SHP77 treated with DMSO at 0.1 percent for 48 hours (cell line): ENCODE measurements around the gene PI4KA.

ENCODE experiments used
- DNase-seq: peaks from one replicate; lab custom pipeline; 2025; lab: John Stamatoyannopoulos, UW

PI4KA gene

GRCh38 chr22:20815477-20816050 lies 43.0 kb downstream of the PI4KA start:
- DNase-seq = no peak

DNA sequence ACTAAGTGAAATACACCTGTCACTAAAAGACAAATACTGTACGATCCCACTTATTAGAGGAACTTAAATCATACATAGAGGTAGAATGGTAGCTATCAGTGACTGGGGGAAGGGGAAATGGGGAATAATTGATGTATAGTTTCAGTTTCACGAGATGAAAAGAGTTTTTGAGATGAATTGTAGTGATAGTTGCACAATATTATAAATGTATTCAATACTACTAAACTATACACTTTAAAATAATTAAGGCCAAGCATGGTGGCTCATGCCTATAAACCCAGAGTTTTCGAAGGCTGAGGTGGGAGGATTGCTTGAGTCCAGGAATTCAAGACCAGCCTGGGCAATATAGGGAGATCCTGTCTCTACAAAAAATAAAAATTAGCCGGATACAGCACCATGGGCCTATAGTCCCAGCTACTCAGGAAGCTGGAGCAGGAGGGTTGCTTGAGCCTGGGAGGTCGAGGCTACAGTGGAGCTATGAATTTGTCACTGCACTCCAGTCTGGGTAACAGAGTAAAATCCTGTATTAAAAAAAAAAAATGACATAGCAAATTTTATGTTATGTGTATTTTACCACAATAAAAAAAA lies 44.3 kb downstream of the PI4KA start:
- DNase-seq = no peak

DNA sequence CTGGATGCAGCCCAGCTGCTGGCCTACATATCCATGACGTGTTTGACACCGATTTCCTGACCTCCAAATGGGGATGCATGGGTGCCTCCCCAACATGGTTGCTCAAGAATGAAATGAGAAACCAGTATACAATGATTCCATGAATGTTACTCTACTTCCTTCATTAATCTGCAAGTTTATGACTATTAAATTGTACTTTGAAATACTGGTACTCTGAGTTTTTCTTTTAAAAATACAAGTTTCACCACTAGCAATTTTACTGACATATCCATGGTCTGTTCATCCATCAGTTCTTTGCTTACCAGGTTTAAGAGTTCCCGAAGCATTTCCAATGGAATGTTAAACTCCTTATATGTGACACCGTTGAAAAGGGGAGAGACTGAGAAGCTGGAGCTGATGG lies 45.6 kb downstream of the PI4KA start:
- DNase-seq = no peak

GRCh38 chr22:20811971-20812660 lies 46.5 kb downstream of the PI4KA start:
- no peak for DNase-seq

GRCh38 chr22:20811171-20811570 lies 47.4 kb downstream of the PI4KA start:
- DNase-seq = no peak

DNA sequence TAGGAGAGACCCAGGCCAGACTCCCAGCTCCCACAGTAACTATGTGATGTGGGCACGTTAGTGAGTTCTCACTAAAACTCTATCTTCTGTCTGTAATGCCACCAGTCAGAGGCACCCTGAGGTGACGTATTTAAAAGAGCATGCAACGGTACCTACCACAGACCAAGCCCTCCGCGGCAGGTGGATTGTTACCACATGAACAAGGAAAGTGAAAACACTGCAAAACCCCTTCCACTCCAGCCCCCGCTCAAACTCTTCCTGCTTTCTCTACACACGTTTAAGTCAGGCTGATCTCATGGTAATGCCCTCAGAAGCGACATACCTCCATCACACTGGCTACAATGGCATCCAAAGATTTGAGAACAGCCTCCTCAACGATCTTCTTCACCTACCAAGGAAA lies 48.0 kb downstream of the PI4KA start:
- no peak for DNase-seq

- no peak for DNase-seq
Measured at GRCh38 chr22:20809538-20810185, 48.9 kb downstream of the PI4KA start.

- DNase-seq = no peak
Measured at GRCh38 chr22:20808844-20809243, 49.8 kb downstream of the PI4KA start.

- no peak for DNase-seq
Measured at GRCh38 chr22:20807315-20807752, 51.3 kb downstream of the PI4KA start.

DNA sequence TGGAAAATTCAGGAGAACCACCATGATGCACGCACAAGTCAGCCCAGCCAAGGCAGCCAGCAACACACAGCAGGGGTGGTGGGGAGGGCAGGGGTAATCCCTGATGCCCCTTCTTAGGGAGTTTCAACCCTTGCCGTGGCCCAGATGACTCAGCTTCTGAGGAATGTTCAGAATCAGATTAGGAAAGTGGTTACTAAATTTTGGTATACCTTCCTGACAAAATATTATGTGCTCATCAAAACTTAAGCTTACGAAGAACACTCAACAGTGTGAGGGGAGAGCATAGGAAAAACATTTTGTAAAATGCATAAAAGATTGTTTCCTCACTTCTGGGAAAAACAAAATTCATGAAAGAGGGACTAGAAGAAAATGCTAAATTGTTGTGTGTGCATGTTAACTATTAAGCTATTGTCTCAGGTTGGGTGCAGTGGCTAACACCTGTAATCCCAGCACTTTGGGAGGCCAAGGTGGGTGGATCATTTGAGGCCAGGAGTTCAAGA lies 52.6 kb downstream of the PI4KA start:
- DNase-seq = no peak

DNA sequence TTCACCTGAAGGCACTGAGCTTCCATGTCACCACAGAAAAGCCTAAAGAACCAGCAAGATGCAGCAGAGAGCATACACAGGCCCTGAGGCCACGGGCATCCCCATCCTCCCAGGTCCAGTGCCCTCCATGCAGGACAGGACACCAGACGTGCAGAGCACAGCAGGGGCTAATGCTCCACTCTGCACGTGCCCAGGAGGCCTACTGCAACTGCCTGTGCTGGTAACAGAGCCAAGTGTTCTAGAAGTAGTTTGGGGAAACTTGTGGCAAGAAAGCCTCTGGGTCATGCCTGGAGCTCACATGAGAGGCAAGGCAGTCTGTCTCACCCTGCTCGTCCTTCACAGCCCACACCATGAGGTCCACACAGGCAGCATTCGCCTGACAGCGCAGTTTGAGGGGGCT lies 54.0 kb downstream of the PI4KA start:
- DNase-seq = no peak

GRCh38 chr22:20803696-20804324 lies 54.8 kb downstream of the PI4KA start:
- no peak for DNase-seq

DNA sequence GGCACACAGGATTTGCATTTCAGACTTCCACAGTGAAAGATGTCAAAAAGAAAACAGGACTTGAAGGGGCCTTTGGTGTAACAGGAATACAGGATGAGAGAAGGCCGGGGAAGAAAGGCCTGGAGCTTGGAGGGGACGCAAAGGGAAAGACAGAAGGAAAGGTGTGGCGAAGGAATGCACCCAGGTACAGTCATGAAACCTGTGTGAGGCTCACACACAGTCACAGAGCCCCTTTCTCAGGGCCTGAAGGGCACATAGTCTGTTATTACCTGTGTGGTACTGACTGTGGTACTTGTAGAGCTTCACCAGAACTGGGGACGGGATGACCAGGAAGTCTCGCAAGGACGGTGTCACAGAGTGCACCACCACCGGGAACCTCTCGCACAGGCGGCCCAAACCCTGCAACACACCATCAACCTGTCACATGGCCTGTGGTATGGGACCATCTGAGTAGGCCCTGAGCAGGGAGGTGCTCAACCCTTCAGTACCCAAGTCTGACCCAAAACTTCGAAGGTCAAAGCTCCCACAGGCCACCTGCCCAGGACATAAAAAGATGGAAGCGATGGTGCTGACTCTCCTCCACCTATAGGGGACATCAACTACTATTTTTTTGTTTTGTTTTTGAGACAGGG lies 55.6 kb downstream of the PI4KA start:
- no peak for DNase-seq

GRCh38 chr22:20802452-20802851 lies 56.2 kb downstream of the PI4KA start:
- no peak for DNase-seq

GRCh38 chr22:20799449-20799848 lies 59.2 kb downstream of the PI4KA start:
- no peak for DNase-seq

- DNase-seq = no peak
Measured at GRCh38 chr22:20798974-20799373, 59.6 kb downstream of the PI4KA start.

GRCh38 chr22:20798218-20798617 lies 60.4 kb downstream of the PI4KA start:
- DNase-seq = no peak

DNA sequence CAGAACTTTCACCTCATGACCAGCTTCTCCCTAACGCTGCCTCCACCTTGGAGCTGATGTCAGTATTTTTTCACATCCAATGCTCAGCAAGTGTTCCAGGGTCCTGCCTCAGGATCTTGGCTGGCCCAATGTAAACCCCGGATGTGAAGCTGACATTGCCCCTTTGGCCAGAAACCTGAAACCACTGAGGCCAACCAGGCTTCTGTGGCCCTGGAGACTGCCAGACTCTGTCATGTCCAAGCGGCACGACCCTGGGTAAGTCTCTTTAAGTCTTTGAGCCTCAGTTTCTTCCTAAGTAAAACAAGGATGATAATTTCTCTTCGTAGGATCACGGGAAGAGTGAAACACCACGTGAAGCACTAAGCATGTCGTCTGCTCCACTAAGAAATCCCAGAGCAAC lies 61.9 kb downstream of the PI4KA start:
- DNase-seq = no peak

GRCh38 chr22:20794650-20795413 lies 63.8 kb downstream of the PI4KA start:
- DNase-seq = no peak

DNA sequence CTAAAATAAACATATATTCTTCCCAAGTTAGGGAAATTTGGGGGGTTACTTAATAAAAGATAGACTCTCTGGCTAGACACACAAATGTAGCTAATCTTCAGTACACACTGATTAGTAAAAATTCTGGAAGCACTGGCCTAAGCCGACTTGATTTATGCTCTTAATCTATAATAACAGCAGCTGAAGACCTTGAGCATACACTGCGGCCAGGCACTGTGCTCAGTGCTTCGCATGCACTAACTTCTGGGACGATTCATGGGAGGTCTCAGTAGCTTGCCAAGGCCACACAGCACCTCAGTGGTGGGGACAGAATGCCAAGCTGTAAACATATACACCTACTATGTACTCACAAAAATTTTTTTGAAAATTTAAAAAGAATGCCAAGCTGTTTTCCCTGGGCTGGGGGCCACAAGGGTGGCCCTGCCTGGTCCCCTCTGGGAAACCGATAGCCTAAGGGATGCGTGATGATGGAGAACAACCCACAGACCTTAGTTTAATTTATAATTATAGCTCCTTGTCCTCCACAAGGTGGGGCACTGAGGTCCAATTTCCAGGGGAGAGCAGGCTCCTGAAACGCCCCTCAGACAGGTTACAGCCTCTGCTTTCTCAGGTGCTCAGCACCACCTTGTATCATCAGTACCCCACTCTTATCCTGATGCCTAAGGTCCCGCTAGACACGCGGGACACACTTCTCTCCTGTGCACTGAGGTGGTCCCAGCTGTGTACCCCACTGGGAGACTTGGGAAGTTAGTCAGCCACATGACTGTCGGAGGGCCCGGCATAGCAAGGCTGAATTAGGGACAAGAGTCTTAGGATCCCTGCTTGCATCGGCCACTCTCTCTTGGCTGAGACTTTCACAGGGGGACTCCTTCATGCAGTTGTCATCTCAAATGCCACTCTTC lies 64.6 kb downstream of the PI4KA start:
- no peak for DNase-seq
